Neural progenitor cell (in vitro differentiated cells): Measurements from ENCODE around the gene BSN. TPM values are rescaled to one million over a fixed set of nuclear protein-coding genes. Genes with fewer than 3 reads are reported as not detected.

Experiments used
- DNase-seq: peaks from one replicate; pipeline ENCODE4 v3.0.0-alpha.2; 2016; ENCODE audit warnings: low spot score
- H2AFZ ChIP-seq: fragments of 200-600 bp; sonication (generic); replicated peaks from 2 replicates; pipeline ENCODE4 v1.6.1; 2016; ENCODE audit warnings: antibody characterized with exemption
- H3F3A ChIP-seq: fragments of 200-600 bp; sonication (generic); 2 replicates; pipeline ENCODE4 v1.6.1; 2016; ENCODE audit warnings: antibody characterized with exemption, low read depth
- H3K27ac ChIP-seq: fragments of 200-600 bp; sonication (generic); 2 replicates; pipeline ENCODE4 v1.5.1; 2016; ENCODE audit warnings: mild to moderate bottlenecking
- H3K27me3 ChIP-seq: fragments of 200-600 bp; sonication (generic); 2 replicates; pipeline ENCODE4 v1.6.1; 2016; ENCODE audit warnings: mild to moderate bottlenecking, moderate library complexity
- H3K36me3 ChIP-seq: fragments of 200-600 bp; sonication (generic); 2 replicates; pipeline ENCODE4 v1.5.1; 2016
- H3K4me1 ChIP-seq: fragments of 200-600 bp; sonication (generic); 2 replicates; pipeline ENCODE4 v1.6.1; 2016; ENCODE audit warnings: mixed run types
- H3K4me2 ChIP-seq: fragments of 200-600 bp; sonication (generic); 2 replicates; pipeline ENCODE4 v1.6.1; 2016
- H3K4me3 ChIP-seq: fragments of 200-600 bp; sonication (generic); 2 replicates; pipeline ENCODE4 v1.5.1; 2016
- H3K79me2 ChIP-seq: fragments of 200-600 bp; sonication (generic); 2 replicates; pipeline ENCODE4 v1.6.1; 2016; ENCODE audit warnings: low read depth
- H3K9ac ChIP-seq: fragments of 200-600 bp; sonication (generic); 2 replicates; pipeline ENCODE4 v1.6.1; 2016
- H3K9me3 ChIP-seq: fragments of 200-600 bp; sonication (generic); 2 replicates; pipeline ENCODE4 v1.5.1; 2016; ENCODE audit warnings: low read depth
- H4K20me1 ChIP-seq: fragments of 200-600 bp; sonication (generic); 2 replicates; pipeline ENCODE4 v1.6.1; 2016; ENCODE audit warnings: low read depth
- H3K27ac Mint-ChIP-seq: 3 replicates; pipeline ENCODE4 v1.8.0; 2021; ENCODE audit warnings: mixed read lengths
- H3K27me3 Mint-ChIP-seq: 2 replicates; pipeline ENCODE4 v1.8.0; 2022; ENCODE audit warnings: low read depth, mild to moderate bottlenecking, inconsistent platforms, moderate library complexity, mixed read lengths; ENCODE audit not compliant: insufficient read depth
- H3K36me3 Mint-ChIP-seq: 3 replicates; pipeline ENCODE4 v1.8.0; 2021; ENCODE audit warnings: mixed read lengths
- H3K4me1 Mint-ChIP-seq: 3 replicates; pipeline ENCODE4 v1.8.0; 2021; ENCODE audit warnings: mixed read lengths
- H3K4me3 Mint-ChIP-seq: 3 replicates; pipeline ENCODE4 v1.8.0; 2021; ENCODE audit warnings: mild to moderate bottlenecking, moderate library complexity, mixed read lengths
- H3K9me3 Mint-ChIP-seq: 3 replicates; pipeline ENCODE4 v1.8.0; 2020; ENCODE audit warnings: mixed read lengths
- EZH2 ChIP-seq: fragments of 200-600 bp; sonication (generic); IDR thresholded peaks from 2 replicates; pipeline ENCODE4 v1.6.1; 2017; ENCODE audit warnings: antibody characterized with exemption, mild to moderate bottlenecking, moderate library complexity
- EZH2phosphoT487 ChIP-seq: fragments of 200-600 bp; sonication (generic); IDR thresholded peaks from 2 replicates; pipeline ENCODE4 v1.6.1; 2017; ENCODE audit warnings: antibody characterized with exemption
- total RNA-seq: library from RNA; depleted of rRNA; stranded (reverse); fragments of >200 nt; gene quantifications from 2 replicates; pipeline ENCODE4 v1.2.3, GENCODE V29; 2015; ENCODE audit warnings: low replicate concordance
- TF ChIP-seq, protein P1 (sequence below): fragments of 200-600 bp; sonication (generic); IDR thresholded peaks from 2 replicates; pipeline ENCODE4 v1.5.1; 2017; ENCODE audit warnings: antibody characterized with exemption, mild to moderate bottlenecking

The BSN gene, protein sequence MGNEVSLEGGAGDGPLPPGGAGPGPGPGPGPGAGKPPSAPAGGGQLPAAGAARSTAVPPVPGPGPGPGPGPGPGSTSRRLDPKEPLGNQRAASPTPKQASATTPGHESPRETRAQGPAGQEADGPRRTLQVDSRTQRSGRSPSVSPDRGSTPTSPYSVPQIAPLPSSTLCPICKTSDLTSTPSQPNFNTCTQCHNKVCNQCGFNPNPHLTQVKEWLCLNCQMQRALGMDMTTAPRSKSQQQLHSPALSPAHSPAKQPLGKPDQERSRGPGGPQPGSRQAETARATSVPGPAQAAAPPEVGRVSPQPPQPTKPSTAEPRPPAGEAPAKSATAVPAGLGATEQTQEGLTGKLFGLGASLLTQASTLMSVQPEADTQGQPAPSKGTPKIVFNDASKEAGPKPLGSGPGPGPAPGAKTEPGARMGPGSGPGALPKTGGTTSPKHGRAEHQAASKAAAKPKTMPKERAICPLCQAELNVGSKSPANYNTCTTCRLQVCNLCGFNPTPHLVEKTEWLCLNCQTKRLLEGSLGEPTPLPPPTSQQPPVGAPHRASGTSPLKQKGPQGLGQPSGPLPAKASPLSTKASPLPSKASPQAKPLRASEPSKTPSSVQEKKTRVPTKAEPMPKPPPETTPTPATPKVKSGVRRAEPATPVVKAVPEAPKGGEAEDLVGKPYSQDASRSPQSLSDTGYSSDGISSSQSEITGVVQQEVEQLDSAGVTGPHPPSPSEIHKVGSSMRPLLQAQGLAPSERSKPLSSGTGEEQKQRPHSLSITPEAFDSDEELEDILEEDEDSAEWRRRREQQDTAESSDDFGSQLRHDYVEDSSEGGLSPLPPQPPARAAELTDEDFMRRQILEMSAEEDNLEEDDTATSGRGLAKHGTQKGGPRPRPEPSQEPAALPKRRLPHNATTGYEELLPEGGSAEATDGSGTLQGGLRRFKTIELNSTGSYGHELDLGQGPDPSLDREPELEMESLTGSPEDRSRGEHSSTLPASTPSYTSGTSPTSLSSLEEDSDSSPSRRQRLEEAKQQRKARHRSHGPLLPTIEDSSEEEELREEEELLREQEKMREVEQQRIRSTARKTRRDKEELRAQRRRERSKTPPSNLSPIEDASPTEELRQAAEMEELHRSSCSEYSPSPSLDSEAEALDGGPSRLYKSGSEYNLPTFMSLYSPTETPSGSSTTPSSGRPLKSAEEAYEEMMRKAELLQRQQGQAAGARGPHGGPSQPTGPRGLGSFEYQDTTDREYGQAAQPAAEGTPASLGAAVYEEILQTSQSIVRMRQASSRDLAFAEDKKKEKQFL (N-terminal part only)
- total RNA-seq: 0.17 and 0.53 TPM in 2 replicates

DNA sequence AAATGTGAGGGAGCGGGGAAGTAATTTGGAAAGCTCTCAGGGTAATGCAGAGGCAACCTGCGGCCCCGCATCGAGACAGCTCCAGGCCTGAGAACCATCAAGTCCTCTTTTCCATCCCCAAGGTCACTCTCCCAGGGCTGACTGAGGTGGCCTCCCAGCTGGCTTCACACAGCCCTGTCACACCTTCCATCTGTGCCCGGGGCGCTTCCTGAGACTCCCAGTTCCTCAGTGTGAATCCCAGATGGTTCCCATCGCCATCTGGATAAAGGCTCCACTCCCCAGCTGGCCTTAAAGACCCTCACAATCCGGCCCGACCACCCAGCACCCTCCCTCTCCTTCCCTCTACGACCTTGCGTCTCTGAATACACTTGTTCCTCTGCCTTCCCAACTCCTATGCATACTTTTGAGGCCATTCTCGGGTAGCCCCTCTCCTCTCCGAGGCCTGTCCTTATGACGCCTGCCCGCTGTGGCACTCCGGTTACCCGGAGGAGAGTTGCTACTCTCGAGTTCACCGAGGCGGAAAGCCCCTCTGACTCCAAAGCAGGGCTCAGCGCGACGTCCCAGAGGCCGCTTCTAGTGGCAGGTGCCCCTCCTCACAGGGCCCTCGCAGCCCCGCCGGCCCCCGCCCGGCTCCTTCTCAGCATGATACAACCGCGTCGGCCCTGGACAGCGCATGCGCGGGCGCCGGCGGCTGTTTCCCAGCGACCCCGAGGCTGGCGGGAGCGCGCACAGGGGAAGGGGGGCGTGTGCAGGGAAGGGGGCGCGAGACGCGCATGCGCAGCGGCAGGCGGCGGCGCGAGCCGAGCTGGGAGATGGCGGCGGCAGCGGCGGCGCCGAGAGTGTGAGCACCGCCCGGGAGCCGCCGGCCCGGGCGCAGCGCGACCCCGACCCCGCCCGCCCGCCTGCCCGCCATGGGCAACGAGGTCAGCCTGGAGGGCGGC lies at the start of gene BSN:
Gene BSN (plus strand): TSS at position 786 of the 941 bp plus-strand sequence. CDS start 126 bp downstream, at position 912.
- H3K27ac Mint-ChIP-seq: peak within 1 kb of the TSS; percentile 99
- peaks cover 3% of the 10 kb centered on the region for H3K36me3 Mint-ChIP-seq
- H3K36me3 ChIP-seq: no peaks in the 10 kb centered on the region
- H3K9ac ChIP-seq: peak within 1 kb of the TSS; percentile 23
- H3K27me3 Mint-ChIP-seq: peaks cover 11% of the 10 kb centered on the region
- H3K79me2 ChIP-seq: no peaks in the 10 kb centered on the region
- H2AFZ ChIP-seq: peak within 1 kb of the TSS; percentile 81
- no peaks in the 10 kb centered on the region for H3K9me3 ChIP-seq
- peak within 1 kb of the TSS; percentile 99 for H3K4me3 Mint-ChIP-seq
- peaks cover 13% of the 10 kb centered on the region for H3K4me1 ChIP-seq
- H3K4me3 ChIP-seq: peak within 1 kb of the TSS; percentile 76
- H3K27me3 ChIP-seq: peaks cover 23% of the 10 kb centered on the region
- peaks cover 12% of the 10 kb centered on the region for H4K20me1 ChIP-seq
- H3K4me1 Mint-ChIP-seq: peaks cover 23% of the 10 kb centered on the region
- peak; percentile 97 for DNase-seq
- H3K27ac ChIP-seq: no peak within 1 kb of the TSS
- H3F3A ChIP-seq: peaks cover 22% of the 10 kb centered on the region
- H3K9me3 Mint-ChIP-seq: no peaks in the 10 kb centered on the region
- TF ChIP-seq, protein P1, sequence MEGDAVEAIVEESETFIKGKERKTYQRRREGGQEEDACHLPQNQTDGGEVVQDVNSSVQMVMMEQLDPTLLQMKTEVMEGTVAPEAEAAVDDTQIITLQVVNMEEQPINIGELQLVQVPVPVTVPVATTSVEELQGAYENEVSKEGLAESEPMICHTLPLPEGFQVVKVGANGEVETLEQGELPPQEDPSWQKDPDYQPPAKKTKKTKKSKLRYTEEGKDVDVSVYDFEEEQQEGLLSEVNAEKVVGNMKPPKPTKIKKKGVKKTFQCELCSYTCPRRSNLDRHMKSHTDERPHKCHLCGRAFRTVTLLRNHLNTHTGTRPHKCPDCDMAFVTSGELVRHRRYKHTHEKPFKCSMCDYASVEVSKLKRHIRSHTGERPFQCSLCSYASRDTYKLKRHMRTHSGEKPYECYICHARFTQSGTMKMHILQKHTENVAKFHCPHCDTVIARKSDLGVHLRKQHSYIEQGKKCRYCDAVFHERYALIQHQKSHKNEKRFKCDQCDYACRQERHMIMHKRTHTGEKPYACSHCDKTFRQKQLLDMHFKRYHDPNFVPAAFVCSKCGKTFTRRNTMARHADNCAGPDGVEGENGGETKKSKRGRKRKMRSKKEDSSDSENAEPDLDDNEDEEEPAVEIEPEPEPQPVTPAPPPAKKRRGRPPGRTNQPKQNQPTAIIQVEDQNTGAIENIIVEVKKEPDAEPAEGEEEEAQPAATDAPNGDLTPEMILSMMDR: no peak
- TF ChIP-seq EZH2 (no peak), EZH2phosphoT487 (no peak)
- H3K4me2 ChIP-seq: peak within 1 kb of the TSS; percentile 86

DNA sequence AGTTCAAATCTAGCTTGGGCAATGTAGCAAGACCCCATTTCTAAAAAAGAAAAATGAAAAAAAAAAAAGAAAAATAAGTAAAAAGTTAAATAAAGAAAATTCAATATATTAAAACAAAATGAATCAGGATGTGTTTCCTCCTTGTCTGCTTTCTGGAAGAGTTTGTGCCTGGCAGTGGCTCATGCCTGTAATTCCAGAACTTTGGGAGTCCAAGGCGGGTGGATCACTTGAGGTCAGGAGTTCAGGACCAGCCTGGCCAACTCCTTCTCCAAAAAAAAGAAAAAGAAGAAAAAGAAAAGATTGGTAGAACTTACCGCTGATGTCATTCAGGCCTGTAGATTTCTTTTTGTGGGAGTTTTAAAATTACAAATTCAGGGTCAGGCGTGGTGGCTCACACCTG lies 47.4 kb upstream of the BSN start:
- H3K79me2 ChIP-seq: peaks cover 70% of the 10 kb centered on the region
- no peak overlapping the region for H3K4me3 ChIP-seq
- H3K27ac Mint-ChIP-seq: no peak overlapping the region
- no peaks in the 10 kb centered on the region for H3K27me3 ChIP-seq
- H3K9me3 Mint-ChIP-seq: no peaks in the 10 kb centered on the region
- peaks cover 6% of the 10 kb centered on the region for H3K36me3 ChIP-seq
- no peak for TF ChIP-seq EZH2phosphoT487
- TF ChIP-seq EZH2: no peak
- TF ChIP-seq, protein P1: no peak
- peaks cover 24% of the 10 kb centered on the region for H4K20me1 ChIP-seq
- H3K27ac ChIP-seq: no peak overlapping the region
- H3K9me3 ChIP-seq: no peaks in the 10 kb centered on the region
- no peaks in the 10 kb centered on the region for H3K4me1 ChIP-seq
- no peaks in the 10 kb centered on the region for H3K4me1 Mint-ChIP-seq
- H3K9ac ChIP-seq: no peak overlapping the region
- H2AFZ ChIP-seq: no peak overlapping the region
- peaks cover 15% of the 10 kb centered on the region for H3K36me3 Mint-ChIP-seq
- H3K4me3 Mint-ChIP-seq: no peak overlapping the region
- no peak for DNase-seq
- H3K4me2 ChIP-seq: no peak overlapping the region
- peaks cover 2% of the 10 kb centered on the region for H3K27me3 Mint-ChIP-seq
- no peaks in the 10 kb centered on the region for H3F3A ChIP-seq
